Neutrophil (primary cell): ENCODE results near the gene TRIM59.

Experiments used
- H3K27ac ChIP-seq: fragments of 200-600 bp; sonication (generic); 2 replicates; pipeline ENCODE4 v1.5.1; 2016; ENCODE audit warnings: mild to moderate bottlenecking, moderate library complexity
- H3K27me3 ChIP-seq: fragments of 200-600 bp; sonication (generic); 2 replicates; pipeline ENCODE4 v1.6.0; 2016; ENCODE audit warnings: mild to moderate bottlenecking
- H3K36me3 ChIP-seq: fragments of 200-600 bp; sonication (generic); 2 replicates; pipeline ENCODE4 v1.5.1; 2017
- H3K4me1 ChIP-seq, 2 experiments: fragments of 200-600 bp in 1 of 2; sonication (generic) in 1 of 2; 1 replicate in 1 of 2; 2 replicates in 1 of 2; pipeline versions ENCODE4 v1.5.1 to v1.6.1; 2013 to 2016; ENCODE audit warnings: low read depth in 1 of 2, low read length in 1 of 2, mild to moderate bottlenecking in 1 of 2, moderate library complexity in 1 of 2; ENCODE audit not compliant: control insufficient read depth in 1 of 2, insufficient read depth in 1 of 2
- H3K4me3 ChIP-seq, 2 experiments: fragments of 200-600 bp in 1 of 2; sonication (generic) in 1 of 2; 1 replicate in 1 of 2; 2 replicates in 1 of 2; pipeline ENCODE4 v1.5.1; 2013 to 2016; ENCODE audit warnings: low read depth in 1 of 2, low read length in 1 of 2, mild to moderate bottlenecking in 1 of 2, moderate library complexity in 1 of 2
- H3K9me3 ChIP-seq: fragments of 200-600 bp; sonication (generic); 2 replicates; pipeline ENCODE4 v1.5.1; 2016
- CTCF ChIP-seq: fragments of 200-600 bp; sonication (generic); IDR thresholded peaks from 2 replicates; pipeline ENCODE4 v1.5.1; 2016; ENCODE audit warnings: antibody characterized with exemption

Gene TRIM59

GRCh38 chr3:160470181-160470580, 20.6 kb upstream of the TRIM59 start:
- TF ChIP-seq CTCF = no peak
- Histone ChIP-seq H3K4me3 (no peak overlapping the region), H3K27me3 (no peaks in the 10 kb centered on the region), H3K4me1 (no peaks in the 10 kb centered on the region), H3K9me3 (peaks cover 7% of the 10 kb centered on the region), H3K36me3 (no peaks in the 10 kb centered on the region), H3K27ac (no peak overlapping the region)

GRCh38 chr3:160464971-160465370, 15.4 kb upstream of the TRIM59 start:
- H3K27ac ChIP-seq = no peak overlapping the region
- no peaks in the 10 kb centered on the region for H3K36me3 ChIP-seq
- H3K27me3 ChIP-seq = no peaks in the 10 kb centered on the region
- no peak overlapping the region for H3K4me3 ChIP-seq
- no peak for TF ChIP-seq CTCF
- H3K9me3 ChIP-seq = no peaks in the 10 kb centered on the region
- H3K4me1 ChIP-seq = no peaks in the 10 kb centered on the region

GRCh38 chr3:160464321-160464720, 14.7 kb upstream of the TRIM59 start:
- Histone ChIP-seq H3K4me1 (no peaks in the 10 kb centered on the region), H3K36me3 (no peaks in the 10 kb centered on the region), H3K27me3 (no peaks in the 10 kb centered on the region), H3K9me3 (no peaks in the 10 kb centered on the region), H3K27ac (no peak overlapping the region), H3K4me3 (no peak overlapping the region)
- TF ChIP-seq CTCF = no peak

- no peaks in the 10 kb centered on the region for H3K36me3 ChIP-seq
- TF ChIP-seq CTCF = no peak
- H3K4me3 ChIP-seq = no peak overlapping the region
- no peaks in the 10 kb centered on the region for H3K4me1 ChIP-seq
- no peaks in the 10 kb centered on the region for H3K9me3 ChIP-seq
- H3K27me3 ChIP-seq = no peaks in the 10 kb centered on the region
- H3K27ac ChIP-seq = no peak overlapping the region
These were observed 10.4 kb upstream of the TRIM59 start for GRCh38 chr3:160460033-160460432.

- H3K9me3 ChIP-seq = no peaks in the 10 kb centered on the region
- no peak overlapping the region for H3K4me3 ChIP-seq
- H3K27ac ChIP-seq = no peak overlapping the region
- TF ChIP-seq CTCF = no peak
- no peaks in the 10 kb centered on the region for H3K4me1 ChIP-seq
- H3K27me3 ChIP-seq = no peaks in the 10 kb centered on the region
- no peaks in the 10 kb centered on the region for H3K36me3 ChIP-seq
These were observed 9.9 kb upstream of the TRIM59 start for GRCh38 chr3:160459450-160459970.

GRCh38 chr3:160458151-160458550, 8.6 kb upstream of the TRIM59 start:
- H3K4me1 ChIP-seq = no peaks in the 10 kb centered on the region
- no peaks in the 10 kb centered on the region for H3K9me3 ChIP-seq
- H3K4me3 ChIP-seq = no peak overlapping the region
- no peak overlapping the region for H3K27ac ChIP-seq
- TF ChIP-seq CTCF = no peak
- no peaks in the 10 kb centered on the region for H3K36me3 ChIP-seq
- H3K27me3 ChIP-seq = no peaks in the 10 kb centered on the region
